ENCODE data around the gene THSD7A. TPM values are rescaled to one million over a fixed set of nuclear protein-coding genes. Genes with fewer than 3 reads are reported as not detected.

The THSD7A gene
- total and polyA plus RNA-seq, 2 of the 8 experiments (the other 6 are each of a cell fraction or from before 2014, with no cell fraction given): 0.44 to 1.2 TPM

DNA sequence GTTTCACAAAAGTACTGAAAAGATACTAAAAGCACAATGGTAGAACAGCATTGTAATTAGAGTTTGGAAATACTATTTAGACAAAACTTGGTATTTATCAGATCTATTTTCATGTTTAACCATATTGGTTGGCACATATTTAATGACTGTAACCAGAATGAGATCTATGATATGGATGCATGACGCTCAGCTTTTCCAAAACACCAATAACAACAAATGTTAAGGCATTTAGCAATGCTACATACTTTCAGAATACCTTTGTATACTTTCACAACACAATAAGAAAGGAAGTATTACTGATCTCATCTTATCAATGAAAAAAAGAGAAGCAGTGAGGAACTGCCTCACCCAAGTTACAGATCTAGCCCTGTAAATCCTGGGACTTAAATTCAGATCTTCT, 74.8 kb downstream of the THSD7A start:
- Histone ChIP-seq H3K9ac (replicated peaks in 1 of 4; ENCODE audit: extremely low read depth in 1 of 4, low read depth in 3 of 4, low read length in 3 of 4) (no peak overlapping the region), H4K91ac (replicated peaks; ENCODE audit: insufficient read length, low read length) (no peak overlapping the region), H2BK12ac (ENCODE audit: low read depth, low read length) (no peak overlapping the region), H3K4me2 (ENCODE audit: insufficient read depth in 1 of 2, low read depth in 2 of 2, low read length in 2 of 2) (no peak overlapping the region), H4K5ac (ENCODE audit: insufficient read length, low read depth, low read length) (no peak overlapping the region), H4K20me1 (replicated peaks in 1 of 2; ENCODE audit: control insufficient read depth in 1 of 2, insufficient read depth in 2 of 2, low read length in 2 of 2) (no peaks in the 10 kb centered on the region), H4K8ac (ENCODE audit: extremely low read depth, insufficient read depth, low read length) (no peak overlapping the region), H2AK5ac (ENCODE audit: low read depth, low read length) (no peak overlapping the region), H2BK120ac (replicated peaks; ENCODE audit: low read depth, low read length) (no peak overlapping the region), H3K14ac (ENCODE audit: insufficient read length) (no peak overlapping the region), H3K56ac (replicated peaks; ENCODE audit: insufficient read length, low read depth, low read length) (no peak overlapping the region), H3K18ac (ENCODE audit: extremely low read depth, low read length) (no peak overlapping the region), H2BK20ac (ENCODE audit: low read length) (no peak overlapping the region), H3K36me3 (ENCODE audit: control insufficient read depth in 2 of 4, insufficient read depth in 4 of 4, low read length in 3 of 4) (no peaks in the 10 kb centered on the region), H3K27me3 (replicated peaks in 1 of 4; ENCODE audit: control insufficient read depth in 3 of 4, extremely low read depth in 1 of 4, insufficient read depth in 3 of 4, low read length in 3 of 4) (no peaks in the 10 kb centered on the region), H3K4me3 (ENCODE audit: extremely low read depth in 1 of 4, insufficient read depth in 2 of 4, low read depth in 3 of 4, low read length in 4 of 4) (no peak overlapping the region), H3K4me1 (replicated peaks in 1 of 4; ENCODE audit: control insufficient read depth in 3 of 4, insufficient read depth in 4 of 4, low read length in 3 of 4) (no peaks in the 10 kb centered on the region; a peak in 1 of 7 replicates), H2BK5ac (ENCODE audit: low read depth, low read length) (no peak overlapping the region), H3K27ac (ENCODE audit: low read depth, low read length) (no peak overlapping the region), H3K79me2 (ENCODE audit: control insufficient read depth in 1 of 2, insufficient read depth in 2 of 2, low read length in 2 of 2) (no peaks in the 10 kb centered on the region), H3K23ac (ENCODE audit: insufficient read length) (no peak overlapping the region), H3K23me2 (ENCODE audit: low read depth, low read length) (no peaks in the 10 kb centered on the region; the same call in 1 of the 2 replicates), H2BK15ac (ENCODE audit: low read length) (no peak overlapping the region), H3K79me1 (ENCODE audit: low read depth, low read length) (no peaks in the 10 kb centered on the region), H3K4ac (replicated peaks; ENCODE audit: insufficient read length, low read depth, low read length) (no peak overlapping the region), H3K9me3 (ENCODE audit: insufficient read depth in 2 of 2, low read depth in 1 of 2, low read length in 1 of 2) (no peaks in the 10 kb centered on the region), H2AFZ (ENCODE audit: low read length) (no peak overlapping the region)
- DNase-seq (ENCODE audit: low read depth in 1 of 2, low spot score in 2 of 2) (no peak), FAIRE-seq (no peak)
- ChIA-PET CTCF (ENCODE audit: partially characterized antibody) (no interaction called here), POLR2A (ENCODE audit: partially characterized antibody) (interaction anchor here (0.7 kb wide), 1 partner anchor 589 kb away, joined by 3 read pairs; no protein-coding TSS in a partner anchor)
- 88% methylated on average over 1 of the region's 1 CpG; no CpG with 5 or more reads in 1 of the 2 experiments for WGBS, 2 experiments (ENCODE audit: extremely low coverage in 1 of 2, insufficient coverage in 1 of 2, insufficient read length in 1 of 2, insufficient replicate concordance in 2 of 2, low coverage in 1 of 2, low lambda C conversion rate in 2 of 2, missing lambda C conversion rate in 1 of 2)
- TF ChIP-seq, protein P1, sequence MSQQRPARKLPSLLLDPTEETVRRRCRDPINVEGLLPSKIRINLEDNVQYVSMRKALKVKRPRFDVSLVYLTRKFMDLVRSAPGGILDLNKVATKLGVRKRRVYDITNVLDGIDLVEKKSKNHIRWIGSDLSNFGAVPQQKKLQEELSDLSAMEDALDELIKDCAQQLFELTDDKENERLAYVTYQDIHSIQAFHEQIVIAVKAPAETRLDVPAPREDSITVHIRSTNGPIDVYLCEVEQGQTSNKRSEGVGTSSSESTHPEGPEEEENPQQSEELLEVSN (IDR thresholded peaks at IDR 0.05): no peak
- TF ChIP-seq SUZ12 (IDR thresholded peaks at IDR 0.05; ENCODE audit: low read length) (no peak), RFX5 (IDR thresholded peaks at IDR 0.05; ENCODE audit: borderline replicate concordance, low read depth, low read length) (no peak), YY1 (IDR thresholded peaks at IDR 0.05; ENCODE audit: low read depth, low read length) (no peak), CBX5 (IDR thresholded peaks at IDR 0.05; ENCODE audit: low read depth, low read length) (no peak), BACH1 (IDR thresholded peaks at IDR 0.05; ENCODE audit: low read length) (no peak), MAFK (IDR thresholded peaks at IDR 0.05; ENCODE audit: low read depth, low read length) (no peak)

Data from H1 (cell line).